Measurements from ENCODE around the gene HNRNPK. TPM values are rescaled to one million over a fixed set of nuclear protein-coding genes. Genes with fewer than 3 reads are reported as not detected.
A peak's percentile ranks its signal among the peaks of the same experiment; 100 is the strongest.

The HNRNPK gene
- total and polyA plus RNA-seq, 2 of the 4 experiments (the other 2 are of a cell fraction), result 422 to 458 TPM

GRCh38 chr9:83933790-83934189, 46.2 kb downstream of the HNRNPK start:
- H2AFZ ChIP-seq (replicated peaks; ENCODE audit: low read length, poor library complexity), result no peak overlapping the region

More at GRCh38 chr9:83933790-83934189, 46.2 kb downstream of the HNRNPK start:
- in situ Hi-C loops (cut with MboI; ENCODE audit: low sequenced_read_pairs) (no loop called here), dilution Hi-C loops (cut with HindIII; ENCODE audit: low sequenced_read_pairs, unreplicated experiment) (no loop called here), intact Hi-C loops (cut with micrococcal nuclease) (loop anchor here (10.0 kb wide), 1 partner anchor 1681 kb away; no protein-coding TSS in a partner anchor)
- Histone ChIP-seq H2BK120ac (ENCODE audit: low read depth, low read length) (no peak overlapping the region), H3K14ac (replicated peaks; ENCODE audit: low read depth, low read length) (no peak overlapping the region), H4K5ac (ENCODE audit: low read depth, low read length) (no peak overlapping the region), H3K9me1 (ENCODE audit: insufficient read depth, low read length) (peaks cover 2% of the 10 kb centered on the region; the same call in 1 of the 2 replicates), H3K18ac (ENCODE audit: low read depth, low read length) (peak overlapping the region; percentile 50), H2BK15ac (ENCODE audit: low read depth, low read length) (no peak overlapping the region; the same call in 2 of the 3 replicates), H2BK20ac (ENCODE audit: low read depth, low read length) (no peak overlapping the region), H4K8ac (ENCODE audit: low read depth in 2 of 2, low read length in 2 of 2) (0 out of 4 replicates have a peak overlapping the region, but pooled peaks of 1 of the 2 experiments have one; percentile 15), H3K23ac (ENCODE audit: low read depth, low read length) (no peak overlapping the region), H3K27me3 (ENCODE audit: control insufficient read depth, insufficient read depth, low read length) (no peaks in the 10 kb centered on the region), H4K20me1 (ENCODE audit: insufficient read depth, low read length) (no peaks in the 10 kb centered on the region), H3K4me1 (ENCODE audit: control insufficient read depth, insufficient read depth, low read length) (peaks cover 5% of the 10 kb centered on the region), H4K91ac (ENCODE audit: insufficient read depth, low read depth, low read length) (no peak overlapping the region), H2AK5ac (ENCODE audit: low read depth, low read length) (no peak overlapping the region), H2BK5ac (ENCODE audit: low read depth, low read length, poor library complexity, severe bottlenecking) (no peak overlapping the region), H3K9me3 (ENCODE audit: control insufficient read depth, insufficient read depth, low read length) (no peaks in the 10 kb centered on the region), H3K56ac (ENCODE audit: extremely low read depth, insufficient read depth, low read length) (no peak overlapping the region), H3K36me3 (ENCODE audit: control insufficient read depth, insufficient read depth, low read length) (no peaks in the 10 kb centered on the region), H3K4ac (ENCODE audit: low read depth, low read length) (no peak overlapping the region), H3K4me2 (ENCODE audit: low read depth, low read length) (no peak overlapping the region), H2AK9ac (replicated peaks; ENCODE audit: low read depth, low read length, poor library complexity) (no peak overlapping the region), H3K9ac (ENCODE audit: low read depth, low read length) (no peak overlapping the region; the same call in 1 of the 2 replicates), H3K27ac (ENCODE audit: insufficient read depth, low read length) (peak overlapping the region; percentile 28; the same call in 1 of the 2 replicates), H3K79me1 (ENCODE audit: low read depth in 1 of 2, low read length in 2 of 2) (no peaks in the 10 kb centered on the region), H3K4me3 (ENCODE audit: insufficient read depth, low read depth, low read length) (no peak overlapping the region)
- no CpG with 5 or more reads among the region's 3 CpGs for WGBS, 2 experiments (ENCODE audit: extremely low coverage in 2 of 2, insufficient read length in 1 of 2)
- BruUV-seq (replicated peaks), result no TSS peak
- TF ChIP-seq CEBPB (IDR thresholded peaks at IDR 0.05; ENCODE audit: low read depth, low read length) (peak; percentile 93), POLR2A (IDR thresholded peaks at IDR 0.05; ENCODE audit: low read depth, low read length) (no peak)
- POLR2A ChIA-PET (ENCODE audit: unreplicated experiment), result no interaction called here
- DNase-seq, result peak; percentile 59
- CTCF ChIA-PET, result interaction anchor here (0.6 to 3.9 kb wide), 2 partner anchors 295 to 327 kb away, joined by 5 to 25 read pairs; no protein-coding TSS in a partner anchor
- ATAC-seq (ENCODE audit: low read depth), result peak; percentile 27; the same call in 1 of the 2 replicates

Data from IMR-90 (cell line).